GF-D8 (cell line): ENCODE data around the gene MBD1.
"Not testable (repeated sequence)": the region's sequence is repeated elsewhere in the genome, so short reads cannot be mapped to it uniquely, and the experiment has no call there.

ENCODE experiments used
- DNase-seq: peaks from one replicate; lab custom pipeline; 2025; lab: John Stamatoyannopoulos, UW

MBD1 gene, protein sequence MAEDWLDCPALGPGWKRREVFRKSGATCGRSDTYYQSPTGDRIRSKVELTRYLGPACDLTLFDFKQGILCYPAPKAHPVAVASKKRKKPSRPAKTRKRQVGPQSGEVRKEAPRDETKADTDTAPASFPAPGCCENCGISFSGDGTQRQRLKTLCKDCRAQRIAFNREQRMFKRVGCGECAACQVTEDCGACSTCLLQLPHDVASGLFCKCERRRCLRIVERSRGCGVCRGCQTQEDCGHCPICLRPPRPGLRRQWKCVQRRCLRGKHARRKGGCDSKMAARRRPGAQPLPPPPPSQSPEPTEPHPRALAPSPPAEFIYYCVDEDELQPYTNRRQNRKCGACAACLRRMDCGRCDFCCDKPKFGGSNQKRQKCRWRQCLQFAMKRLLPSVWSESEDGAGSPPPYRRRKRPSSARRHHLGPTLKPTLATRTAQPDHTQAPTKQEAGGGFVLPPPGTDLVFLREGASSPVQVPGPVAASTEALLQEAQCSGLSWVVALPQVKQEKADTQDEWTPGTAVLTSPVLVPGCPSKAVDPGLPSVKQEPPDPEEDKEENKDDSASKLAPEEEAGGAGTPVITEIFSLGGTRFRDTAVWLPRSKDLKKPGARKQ

DNA sequence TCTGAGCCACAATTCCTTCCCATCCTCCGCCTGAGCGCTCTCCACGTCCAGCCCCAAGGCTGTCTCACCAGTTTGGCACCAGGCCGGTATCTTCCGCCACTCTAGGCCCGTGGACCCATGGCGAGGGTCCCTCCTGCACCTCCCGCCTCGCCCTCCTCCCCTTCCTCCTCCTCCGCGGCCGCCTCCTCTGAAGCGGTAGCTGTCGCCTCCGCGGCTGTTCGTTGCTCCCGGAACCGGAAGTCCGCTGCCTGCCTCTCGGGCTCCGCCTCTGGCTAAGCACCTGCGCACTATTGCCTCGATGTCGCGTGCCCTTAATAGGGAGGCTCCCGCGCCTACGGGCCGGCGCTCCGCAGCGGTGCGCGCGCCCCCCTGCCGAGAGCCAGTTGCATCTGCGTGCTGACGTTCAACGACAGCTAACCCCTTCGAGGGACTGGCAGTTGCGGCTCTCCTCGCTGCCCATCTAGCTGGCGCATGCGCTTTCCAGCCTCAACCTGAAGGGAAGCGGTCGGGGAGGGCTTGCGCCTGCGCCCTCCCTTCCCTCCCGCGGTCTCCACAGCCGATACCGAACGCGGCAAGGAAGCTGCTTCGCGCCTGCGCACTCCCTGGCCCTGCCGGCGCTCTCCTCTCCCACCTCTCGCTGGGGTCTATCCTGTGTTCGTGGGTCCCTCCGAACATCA lies at the start of gene MBD1:
MBD1 (minus strand) TSS at position 229 of the 677 bp plus-strand sequence. CDS start 1,531 bp downstream, outside the sequence.
- peak; percentile 98 for DNase-seq

DNA sequence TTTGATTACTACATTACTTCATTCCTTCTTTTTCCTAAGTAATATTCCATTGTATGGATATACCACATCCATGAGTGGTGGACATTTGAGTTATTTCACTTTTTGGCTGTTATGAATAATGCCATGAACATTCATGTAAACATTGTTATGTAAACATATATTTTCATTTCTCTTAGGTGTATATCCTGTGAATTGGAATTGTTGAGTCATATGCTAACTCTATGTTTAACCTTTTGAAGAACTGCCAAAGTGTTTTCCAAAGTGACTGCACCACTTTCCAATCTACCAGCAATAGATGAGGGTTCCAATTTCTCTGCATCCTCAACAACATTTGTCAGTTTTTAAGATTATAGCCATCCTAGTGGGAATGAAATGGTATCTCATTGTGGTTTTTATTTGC lies 48.9 kb upstream of the MBD1 start:
- DNase-seq = no peak

DNA sequence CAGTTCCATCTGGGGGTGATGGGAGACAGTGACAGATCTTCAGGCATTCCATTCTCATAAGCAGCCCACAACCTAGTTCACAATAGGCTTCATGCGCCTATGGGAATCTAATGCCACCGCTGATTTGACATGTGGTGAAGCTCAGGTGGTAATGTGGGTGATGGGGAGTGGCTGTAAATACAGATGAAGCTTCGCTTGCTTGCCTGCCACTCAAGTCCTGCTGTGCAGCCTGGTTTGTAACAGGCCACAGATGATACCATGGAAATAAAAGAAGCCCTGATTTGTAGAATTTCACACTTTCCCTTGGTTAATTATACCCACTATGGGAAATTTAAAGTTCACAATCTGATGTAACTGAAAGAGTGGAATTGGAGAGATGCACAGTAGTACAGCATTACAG lies 46.7 kb upstream of the MBD1 start:
- DNase-seq = no peak

DNA sequence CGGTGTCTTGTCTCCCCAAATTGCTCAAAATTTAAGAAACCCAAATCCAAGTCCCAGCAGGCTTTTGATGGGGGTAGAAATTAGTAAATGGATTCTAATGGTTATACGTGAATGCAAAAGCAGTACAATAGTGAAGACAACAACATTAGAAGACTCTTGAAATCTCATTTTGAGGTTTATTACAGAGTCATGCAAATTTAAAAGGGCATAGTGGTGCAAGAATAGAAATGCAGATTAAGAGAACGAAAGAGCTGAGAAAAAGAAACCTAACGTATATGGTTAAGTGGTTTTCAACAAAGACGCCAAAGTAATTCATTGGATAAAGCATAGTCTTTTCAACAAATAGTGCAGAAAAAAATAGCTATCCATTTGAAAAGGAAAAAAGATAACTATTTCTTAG lies 39.4 kb upstream of the MBD1 start:
- no peak for DNase-seq

DNA sequence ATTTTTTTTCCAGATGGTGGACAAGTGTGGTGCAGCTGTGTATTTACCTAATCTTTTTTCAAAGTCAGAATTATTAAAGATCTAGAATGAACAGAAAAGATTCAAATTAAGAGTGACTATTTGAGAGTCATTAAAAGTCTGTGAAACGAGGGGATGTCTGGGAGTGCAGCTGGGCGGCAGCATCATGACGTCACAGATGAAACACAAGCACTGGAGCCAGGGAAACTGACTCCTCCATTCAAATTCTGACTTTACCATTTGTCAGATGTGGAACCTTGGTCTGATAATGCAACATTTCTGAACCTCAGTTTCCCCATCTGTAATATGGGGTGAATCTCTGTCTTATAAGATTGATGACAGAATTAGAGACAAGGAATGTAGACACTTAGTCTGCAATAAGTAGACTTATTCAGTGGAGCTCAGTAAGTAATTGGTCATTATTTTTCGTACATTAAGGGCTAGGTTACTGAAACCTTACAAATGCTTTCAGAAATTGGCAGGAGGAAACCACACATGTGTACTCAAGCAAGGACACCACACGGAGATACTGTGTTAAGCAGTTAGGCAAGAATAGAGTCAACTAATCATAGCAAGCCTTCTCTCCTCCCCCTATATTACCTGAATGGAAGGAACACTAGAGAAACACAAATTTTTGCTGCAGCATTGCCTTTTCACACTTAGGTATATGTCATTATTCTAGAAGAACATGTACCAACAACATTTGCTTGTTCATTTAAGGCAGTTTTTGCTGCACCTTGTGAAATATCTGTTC lies 34.0 kb upstream of the MBD1 start:
- no peak for DNase-seq

DNA sequence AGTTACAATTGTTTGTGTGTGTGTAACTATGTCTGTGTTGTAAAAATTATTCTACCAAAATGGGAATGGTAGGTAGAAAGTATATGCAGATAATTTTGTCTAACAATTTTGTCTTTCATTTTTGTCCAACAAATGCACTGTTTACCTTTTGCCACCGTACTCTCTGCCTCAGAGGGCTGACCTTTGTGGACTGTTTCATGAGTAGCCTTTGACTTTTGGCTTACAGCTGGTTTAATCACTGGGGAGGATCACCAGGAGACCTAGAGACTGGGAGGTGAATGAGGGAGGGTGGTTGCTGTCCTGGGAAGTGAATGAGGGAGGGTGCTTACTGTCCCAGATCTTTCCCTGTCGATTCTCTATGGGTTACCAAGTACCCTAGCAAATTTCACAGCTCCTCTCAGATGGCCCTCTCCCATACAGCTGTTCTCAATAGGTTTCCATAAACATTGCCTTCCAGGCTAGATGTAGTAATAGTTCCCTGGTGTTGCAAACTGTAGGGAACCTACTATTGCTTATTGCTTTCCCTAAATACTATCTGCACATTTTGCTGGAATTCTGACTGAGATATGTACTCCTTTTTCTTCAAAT lies 32.6 kb upstream of the MBD1 start:
- DNase-seq = no peak

DNA sequence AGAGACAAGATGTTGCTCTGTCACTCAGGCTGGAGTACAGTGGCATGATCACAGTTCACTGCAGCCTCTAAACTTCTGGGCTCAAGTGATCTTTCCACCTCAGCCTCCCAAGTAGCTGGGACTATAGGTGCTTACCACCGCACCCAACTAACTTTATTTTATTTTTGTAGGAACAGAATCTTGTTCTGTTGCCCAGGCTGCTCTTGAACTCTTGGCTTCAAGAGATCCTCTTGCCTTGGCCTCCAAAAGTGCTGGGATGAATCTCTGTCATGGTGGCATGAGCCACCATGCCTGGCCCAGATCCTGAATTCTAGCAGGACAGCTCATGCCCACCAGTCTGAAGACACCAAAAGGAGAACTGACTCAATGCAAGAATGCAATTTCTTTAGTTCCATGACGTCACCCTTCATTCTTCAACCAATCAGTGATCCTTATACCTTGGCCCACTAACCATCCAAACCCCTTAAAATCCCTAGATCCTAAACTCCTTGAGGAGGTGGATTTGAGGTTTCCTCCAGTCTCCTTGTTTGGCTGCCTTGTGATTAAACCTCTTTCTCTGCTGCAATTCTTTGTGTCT lies 31.8 kb upstream of the MBD1 start:
- DNase-seq = no peak

DNA sequence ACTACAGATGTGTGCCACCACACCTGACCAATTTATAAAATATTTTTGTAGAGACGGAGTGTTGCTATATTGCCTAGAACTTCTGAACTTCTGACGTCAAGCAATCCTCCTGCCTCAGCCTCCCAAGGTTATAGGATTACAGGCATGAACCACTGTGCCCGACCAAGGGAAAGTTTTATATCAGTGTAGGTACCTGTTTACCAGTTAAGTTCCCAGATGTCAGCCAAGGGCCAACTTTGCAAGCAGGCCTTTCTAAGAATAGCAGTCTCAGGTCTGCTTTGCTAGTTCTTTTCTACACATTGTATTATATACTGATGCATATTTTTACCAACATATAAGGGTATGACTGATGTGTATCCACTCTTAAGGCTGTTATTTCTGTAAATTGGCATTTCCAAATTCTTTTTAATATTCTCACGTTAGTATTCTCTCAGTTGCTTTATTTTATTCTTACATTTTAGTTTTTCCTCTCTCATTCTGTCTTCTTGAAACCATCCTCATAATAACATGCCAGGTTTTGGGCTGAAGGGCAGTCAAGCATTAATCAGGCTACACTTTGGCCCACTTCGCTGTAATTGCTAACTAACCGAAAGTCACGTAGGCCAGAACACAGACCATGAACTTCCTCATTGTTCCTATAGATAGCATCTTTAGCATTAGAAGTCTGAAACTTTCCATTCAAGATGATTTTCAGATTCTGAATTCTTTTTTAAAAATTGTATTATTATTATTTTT lies 31.1 kb upstream of the MBD1 start:
- peak; percentile 55 for DNase-seq

DNA sequence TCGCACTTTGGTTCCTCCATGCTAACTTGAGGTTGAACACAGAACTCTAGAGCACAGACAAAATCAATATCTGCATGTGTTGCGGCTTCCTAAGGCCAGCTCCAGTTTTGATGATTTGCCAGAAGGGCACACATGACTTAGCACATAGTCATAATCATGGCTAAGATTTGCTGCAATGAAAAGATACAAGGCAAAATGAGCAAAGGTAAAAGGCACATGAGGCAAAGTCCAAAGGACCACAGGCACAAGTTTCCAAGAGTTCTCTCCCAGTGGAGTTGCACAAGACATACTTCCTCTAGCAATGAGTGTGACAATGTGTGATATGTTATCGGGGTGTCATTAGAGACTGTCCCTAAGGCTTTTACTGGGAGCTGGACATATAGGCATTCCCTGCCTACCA lies 30.3 kb upstream of the MBD1 start:
- no peak for DNase-seq

DNA sequence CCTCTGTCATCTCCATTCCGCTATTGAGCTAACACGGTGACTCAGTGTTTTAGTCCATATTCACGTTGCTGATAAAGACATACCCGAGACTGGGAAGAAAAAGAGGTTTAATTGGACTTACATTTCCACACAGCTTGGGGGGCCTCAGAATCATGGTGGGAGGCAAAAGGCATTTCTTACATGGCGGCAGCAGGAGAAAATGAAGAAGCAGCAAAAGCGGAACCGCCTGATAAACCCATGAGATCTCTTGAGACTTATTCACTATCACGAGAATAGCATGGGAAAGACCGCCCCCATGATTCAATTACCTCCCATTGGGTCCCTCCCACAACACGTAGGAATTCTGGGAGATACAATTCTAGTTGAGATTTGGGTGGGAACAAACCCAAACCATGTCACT lies 28.8 kb upstream of the MBD1 start:
- DNase-seq = no peak

DNA sequence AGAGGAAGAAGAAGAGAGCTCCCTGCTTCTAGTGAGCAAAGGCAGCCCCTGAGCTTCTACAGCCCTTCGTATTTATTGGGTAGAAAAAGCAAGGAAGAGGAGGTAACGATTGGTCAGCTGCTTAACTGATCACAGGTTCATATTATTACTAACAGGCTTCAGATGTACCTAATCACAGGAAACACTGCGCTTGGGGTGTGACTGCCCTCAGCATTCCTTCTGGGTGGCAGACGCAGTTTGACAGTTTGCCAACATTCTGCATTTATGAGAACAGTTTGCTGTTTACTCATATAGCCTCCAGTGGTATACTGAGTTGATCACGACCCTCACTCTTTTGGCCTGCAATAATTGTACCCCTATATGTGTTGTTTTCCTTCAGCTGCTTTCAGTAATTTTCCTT lies 27.5 kb upstream of the MBD1 start:
- not testable (repeated sequence) for DNase-seq

DNA sequence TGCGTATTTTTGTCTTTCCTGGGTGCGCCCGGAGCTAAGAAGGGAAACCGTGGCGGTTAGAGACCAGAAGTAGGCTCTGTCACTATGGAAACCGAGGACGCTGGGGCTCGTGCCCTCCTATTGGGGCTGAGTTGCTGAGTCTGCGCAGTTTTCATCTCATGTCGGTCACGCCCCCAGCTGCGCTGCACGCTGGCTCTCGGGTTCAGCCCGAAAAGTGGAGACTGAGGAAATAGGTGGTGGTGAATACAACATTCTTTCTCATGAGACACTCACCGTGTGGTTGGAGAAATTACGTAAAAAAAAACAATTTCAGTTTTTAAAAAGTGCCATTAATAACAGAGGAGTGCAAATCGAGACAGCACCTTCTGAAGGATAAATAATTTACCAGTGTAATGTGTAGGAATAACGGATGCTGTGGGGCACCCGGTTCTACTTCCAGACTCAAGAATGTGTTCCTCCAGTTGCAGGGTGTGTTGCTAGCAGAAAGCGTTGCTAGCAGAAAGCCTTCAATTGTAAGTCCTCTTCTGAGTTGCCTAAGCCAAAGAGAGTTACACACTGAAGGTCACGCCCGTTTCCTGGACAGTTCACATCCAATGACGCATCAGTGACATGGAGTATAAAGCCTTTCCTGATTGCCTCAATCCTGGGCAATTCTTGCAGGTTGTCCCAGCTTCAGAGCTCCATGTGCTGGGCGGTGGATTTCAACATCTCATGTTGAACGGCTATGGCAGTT lies 26.6 kb upstream of the MBD1 start:
- peak; percentile 99 for DNase-seq

DNA sequence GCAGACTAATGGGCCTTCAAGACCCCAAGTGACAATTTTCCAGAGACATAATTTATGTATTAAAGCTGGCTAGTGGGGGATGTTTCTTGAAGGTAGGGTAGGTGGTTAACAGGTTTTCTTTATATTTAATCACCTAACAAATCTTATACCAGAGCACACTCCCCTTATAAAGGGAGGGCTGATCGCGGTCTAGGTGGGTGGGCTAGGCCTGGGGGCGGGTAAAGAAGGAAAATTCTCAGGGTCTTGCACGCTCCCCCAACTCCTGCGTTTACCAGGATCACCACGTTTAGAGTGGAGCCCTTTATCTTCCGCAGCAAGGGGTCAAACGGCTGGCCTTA lies 26.0 kb upstream of the MBD1 start:
- no peak for DNase-seq

DNA sequence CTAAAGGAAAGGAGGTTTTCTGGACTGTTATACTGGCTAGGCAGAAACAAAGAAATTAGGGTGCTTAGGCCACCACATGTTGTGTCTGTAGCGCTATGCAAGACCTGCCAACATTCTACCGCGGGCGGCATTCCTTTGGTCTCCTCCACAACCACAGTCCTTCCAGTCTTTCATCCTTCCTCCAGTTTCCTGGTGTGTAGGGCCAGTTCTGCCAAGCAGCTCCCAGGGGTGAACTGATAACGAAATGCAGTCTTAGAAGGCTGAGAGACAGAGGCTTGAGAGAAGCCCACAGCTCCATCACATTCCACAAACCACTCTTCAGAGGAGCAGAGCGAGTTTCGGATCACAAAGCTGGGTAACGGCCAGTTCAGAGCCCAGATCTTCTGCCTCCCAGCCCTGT lies 25.6 kb upstream of the MBD1 start:
- no peak for DNase-seq

DNA sequence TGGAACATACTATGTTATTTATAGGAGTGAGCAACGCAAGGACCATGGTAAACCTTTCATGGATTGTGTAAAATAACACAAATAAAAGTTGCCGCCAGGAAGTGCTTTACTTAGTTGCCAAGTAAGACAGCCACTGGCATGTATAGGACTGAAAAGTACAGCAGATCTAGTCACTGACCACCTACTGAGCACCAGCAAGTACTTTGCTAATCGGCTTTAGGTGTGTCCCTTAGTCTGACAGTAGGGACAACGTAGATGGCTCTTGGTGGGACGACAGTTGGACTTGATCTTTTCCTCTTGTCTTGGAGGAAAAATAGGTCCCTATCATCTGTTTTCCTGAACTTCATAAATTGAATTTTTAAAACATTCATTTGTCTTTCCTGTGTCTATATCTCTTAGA lies 19.8 kb upstream of the MBD1 start:
- DNase-seq = no peak

DNA sequence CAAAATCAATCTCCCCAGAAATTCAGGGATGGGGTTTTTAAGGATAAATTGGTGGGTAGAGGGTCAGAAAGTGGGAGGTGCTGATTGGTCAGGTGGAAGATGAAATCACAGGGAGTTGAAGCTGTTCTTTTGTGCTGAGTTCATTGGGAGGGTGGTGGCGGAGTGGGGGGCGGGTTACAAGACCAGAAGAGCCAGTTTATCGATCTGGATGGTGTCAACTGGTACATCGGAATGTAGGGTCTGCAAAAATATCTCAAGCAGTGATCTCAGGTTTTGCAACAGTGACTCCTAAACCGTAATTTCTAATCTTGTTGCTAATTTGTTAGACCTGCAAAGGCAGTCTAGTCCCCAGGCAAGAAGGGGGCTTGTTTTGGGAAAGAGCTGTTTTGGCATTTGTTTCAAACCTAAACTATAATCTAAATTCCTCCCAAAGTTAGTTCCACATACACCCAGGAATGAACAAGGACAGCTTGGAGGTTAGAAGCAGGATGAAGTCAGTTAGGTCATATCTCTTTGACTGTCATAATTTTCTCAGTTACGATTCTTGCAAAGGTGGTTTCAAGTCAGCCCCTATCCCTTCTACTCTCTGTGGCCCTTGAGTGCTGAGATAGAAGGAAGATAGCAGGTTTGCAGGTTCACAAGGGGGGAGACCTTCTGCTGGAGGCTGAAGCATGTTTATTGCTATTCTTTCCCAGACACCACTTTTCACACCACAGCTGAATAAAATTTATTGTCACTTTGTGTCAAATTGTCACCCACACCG lies 18.5 kb upstream of the MBD1 start:
- no peak for DNase-seq

DNA sequence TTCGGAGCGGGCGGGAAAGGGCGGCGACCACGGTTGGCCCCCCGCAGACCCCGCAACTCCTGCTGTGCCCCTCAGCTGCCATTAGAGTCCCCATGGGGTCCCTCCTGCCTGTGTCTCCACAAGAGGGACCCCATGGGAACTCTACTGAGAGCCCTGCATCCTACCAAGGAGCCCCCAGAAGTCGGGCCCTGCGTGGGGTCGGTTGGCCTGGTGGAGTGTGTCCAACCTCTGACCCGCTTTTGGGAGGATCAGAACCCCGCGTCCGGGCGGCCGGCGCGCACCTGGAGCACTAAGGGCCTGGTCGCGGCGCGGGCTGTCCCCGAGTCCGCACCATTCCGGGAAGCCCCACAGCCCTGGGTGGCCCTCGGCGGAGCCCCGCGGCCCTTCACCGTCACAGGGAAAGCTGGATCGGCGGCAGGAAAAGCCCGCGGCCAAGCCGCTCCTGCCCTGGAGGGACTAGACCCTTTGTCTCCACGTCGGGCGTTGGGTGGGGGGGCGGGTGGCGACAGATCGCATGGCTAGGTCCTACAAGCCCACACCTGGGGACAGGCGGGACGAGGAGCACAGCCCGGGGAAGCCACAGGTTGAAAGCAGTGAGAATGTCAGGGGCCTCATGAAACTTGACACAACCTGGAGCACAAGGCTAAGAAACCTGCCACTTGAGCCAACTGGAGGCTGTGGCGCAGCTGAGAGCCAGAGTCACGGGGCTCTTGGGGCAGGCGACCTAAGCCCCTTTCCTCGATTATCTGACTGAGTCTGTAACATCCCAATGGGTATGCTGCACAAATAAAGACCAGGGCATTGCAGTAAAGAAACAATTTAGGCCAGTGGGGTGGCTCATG lies 17.3 kb upstream of the MBD1 start:
- no peak for DNase-seq

DNA sequence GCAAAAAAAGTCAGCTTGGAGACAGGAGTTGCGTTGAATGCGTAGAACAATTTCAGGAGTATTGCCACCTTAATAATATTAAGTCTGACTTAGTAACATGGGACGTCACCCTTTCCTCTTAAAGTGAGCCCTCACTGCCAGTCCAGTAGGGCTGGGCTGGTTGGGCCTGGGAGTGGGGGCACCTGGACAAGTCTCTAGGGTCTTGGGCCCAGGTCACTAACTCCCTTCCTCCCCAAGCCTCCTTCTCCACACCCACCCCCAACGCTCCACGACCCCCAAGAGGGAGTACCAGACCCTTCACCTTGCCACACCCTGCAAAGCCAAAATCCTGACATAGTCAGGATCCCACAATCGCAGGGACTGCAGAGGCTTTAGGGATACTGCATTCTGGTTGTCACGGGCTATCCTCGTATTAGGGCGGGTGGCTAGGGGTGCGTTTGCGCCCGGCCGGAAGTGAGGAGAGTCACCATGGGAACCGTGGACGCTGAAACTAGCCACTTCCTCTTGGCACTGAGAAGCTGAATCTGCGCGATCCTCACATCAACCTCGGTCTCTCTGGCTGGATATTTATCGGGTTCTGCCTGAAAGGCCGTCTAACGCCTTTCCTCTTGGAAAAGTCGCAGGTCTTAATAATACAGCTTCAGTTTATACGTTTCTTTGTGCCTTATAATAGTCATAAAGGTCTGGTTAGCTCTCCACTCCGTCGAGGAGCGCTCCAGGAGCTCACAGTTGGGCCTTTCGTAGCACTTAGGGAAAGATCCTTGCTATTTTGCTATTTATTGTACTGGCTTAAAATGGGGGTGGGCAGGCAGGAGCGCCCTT lies 16.5 kb upstream of the MBD1 start:
- DNase-seq = peak; percentile 56
